HUES6 (cell line): Measurements from ENCODE around the gene ISLR.

Experiments used
- H3K27ac ChIP-seq: 2 replicates; pipeline ENCODE4 v1.7.0; 2013; ENCODE audit warnings: low read depth, mild to moderate bottlenecking, low read length, inconsistent platforms
- H3K27me3 ChIP-seq: 2 replicates; pipeline ENCODE4 v1.6.1; 2013; ENCODE audit warnings: low read length; ENCODE audit not compliant: control insufficient read depth, insufficient read depth
- H3K36me3 ChIP-seq: 2 replicates; pipeline ENCODE4 v1.6.1; 2013; ENCODE audit warnings: low read length; ENCODE audit not compliant: control insufficient read depth, insufficient read depth
- H3K4me1 ChIP-seq: 2 replicates; pipeline ENCODE4 v1.6.1; 2013; ENCODE audit warnings: low read length; ENCODE audit not compliant: control insufficient read depth, insufficient read depth
- H3K4me3 ChIP-seq: 2 replicates; pipeline ENCODE4 v1.5.1; 2013; ENCODE audit warnings: low read depth, low read length
- H3K9ac ChIP-seq: one replicate; pipeline ENCODE4 v1.6.1; 2013; ENCODE audit warnings: mild to moderate bottlenecking, low read length
- H3K9me3 ChIP-seq: 2 replicates; pipeline ENCODE4 v1.6.1; 2013; ENCODE audit warnings: low read depth, low read length; ENCODE audit not compliant: control insufficient read depth, insufficient read depth

The ISLR gene

DNA sequence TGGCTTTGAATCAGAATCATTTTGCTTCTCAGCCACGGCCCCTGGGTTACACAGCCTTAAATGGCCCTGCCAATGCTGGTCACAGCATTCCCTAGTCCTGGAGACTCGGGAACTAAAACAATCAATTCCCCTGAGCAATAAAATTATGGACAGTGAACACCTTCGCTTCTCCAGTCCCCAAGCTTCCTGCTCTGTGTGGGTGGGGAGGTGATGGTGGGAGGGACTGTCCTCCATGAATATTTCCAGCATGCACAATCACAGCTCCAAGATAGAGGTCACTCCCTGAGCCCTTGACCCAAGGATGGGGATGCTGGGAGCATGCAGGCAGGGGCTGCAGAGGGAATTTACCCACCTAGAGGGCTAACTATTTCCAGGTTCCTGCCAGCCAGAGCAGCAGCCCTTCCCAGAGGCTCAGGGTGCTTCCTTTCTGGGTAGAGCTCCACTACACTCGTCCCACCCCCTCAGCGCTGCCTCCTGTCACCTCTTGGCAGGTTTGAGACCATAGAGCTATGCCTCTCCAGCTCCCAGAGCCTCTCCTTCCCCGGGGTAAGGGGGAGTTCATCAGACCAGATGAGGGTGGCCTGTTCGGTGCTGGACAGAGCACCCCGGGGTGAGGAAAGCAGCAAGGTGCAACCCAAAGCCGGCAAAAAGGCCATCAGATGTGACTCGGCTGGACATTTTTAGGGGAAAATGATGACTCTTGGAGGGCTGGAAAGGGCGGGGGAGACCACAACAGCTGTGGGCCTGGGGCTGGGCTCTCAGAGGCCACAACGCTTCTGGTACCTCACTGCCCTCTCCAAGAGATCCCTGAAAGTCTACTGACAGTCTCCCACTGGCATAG, 48.1 kb downstream of the ISLR start:
- peaks cover 82% of the 10 kb centered on the region for H3K27me3 ChIP-seq
- H3K9me3 ChIP-seq: no peaks in the 10 kb centered on the region
- H3K36me3 ChIP-seq: no peaks in the 10 kb centered on the region
- no peak overlapping the region for H3K4me3 ChIP-seq
- no peak overlapping the region for H3K27ac ChIP-seq
- H3K9ac ChIP-seq: no peak overlapping the region
- peaks cover 50% of the 10 kb centered on the region for H3K4me1 ChIP-seq

GRCh38 chr15:74222240-74223119, 49.0 kb downstream of the ISLR start:
- no peaks in the 10 kb centered on the region for H3K36me3 ChIP-seq
- no peak overlapping the region for H3K4me3 ChIP-seq
- H3K9ac ChIP-seq: no peak overlapping the region
- H3K9me3 ChIP-seq: no peaks in the 10 kb centered on the region
- H3K4me1 ChIP-seq: peaks cover 51% of the 10 kb centered on the region
- peaks cover 90% of the 10 kb centered on the region for H3K27me3 ChIP-seq
- H3K27ac ChIP-seq: no peak overlapping the region

DNA sequence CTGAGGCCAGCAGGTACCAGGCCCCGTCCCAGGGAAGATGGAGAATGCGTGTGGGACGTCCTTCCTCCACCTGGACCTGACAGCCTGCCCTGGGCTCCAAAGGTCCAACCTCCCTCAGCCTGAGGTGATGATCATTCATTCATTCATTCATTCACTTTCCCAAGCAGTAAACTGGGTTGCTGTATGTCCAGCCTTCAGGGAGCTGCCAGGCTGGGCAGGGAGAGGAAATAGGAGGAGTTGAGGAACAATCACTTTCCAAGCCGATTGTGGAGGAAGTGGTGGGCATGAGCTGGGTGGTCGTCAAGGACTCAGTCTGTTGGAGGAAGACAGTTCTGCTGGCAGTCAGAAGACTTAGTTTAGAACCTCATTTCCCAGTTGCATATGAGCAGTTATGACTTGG, 52.4 kb downstream of the ISLR start:
- no peak overlapping the region for H3K27ac ChIP-seq
- H3K9me3 ChIP-seq: no peaks in the 10 kb centered on the region
- no peaks in the 10 kb centered on the region for H3K36me3 ChIP-seq
- H3K4me3 ChIP-seq: no peak overlapping the region
- peaks cover 77% of the 10 kb centered on the region for H3K27me3 ChIP-seq
- peaks cover 57% of the 10 kb centered on the region for H3K4me1 ChIP-seq
- H3K9ac ChIP-seq: no peak overlapping the region
